HAP-1 (cell line): ENCODE results near the gene CCDC181.

Source experiments
- DNase-seq, 2 experiments: peaks; one replicate each; pipeline ENCODE4 v3.0.0-alpha.2; 2016 to 2020; ENCODE audit warnings: low spot score in 2 of 2
- H3K27me3 ChIP-seq: fragments of 250-450 bp; sonication (Bioruptor Pico); 2 replicates; pipeline ENCODE4 v1.5.1; 2020; ENCODE audit warnings: low read depth, mild to moderate bottlenecking, moderate library complexity
- H3K36me3 ChIP-seq: fragments of 250-450 bp; sonication (Bioruptor Pico); replicated peaks from 2 replicates; pipeline ENCODE4 v1.5.1; 2020; ENCODE audit warnings: mild to moderate bottlenecking
- H3K4me1 ChIP-seq: fragments of 250-450 bp; sonication (Bioruptor Pico); 2 replicates; pipeline ENCODE4 v1.5.1; 2020; ENCODE audit warnings: mild to moderate bottlenecking
- H3K4me3 ChIP-seq: fragments of 250-450 bp; sonication (Bioruptor Pico); 2 replicates; pipeline ENCODE4 v1.5.1; 2020; ENCODE audit warnings: mild to moderate bottlenecking, moderate library complexity
- H3K9me3 ChIP-seq: fragments of 250-450 bp; sonication (Bioruptor Pico); 2 replicates; pipeline ENCODE4 v1.5.1; 2020; ENCODE audit warnings: mild to moderate bottlenecking, moderate library complexity
- in situ Hi-C: fragments of 300-500 bp; cut with MboI; formaldehyde crosslinking; loops from 3 replicates; pipeline ENCODE4 v1.14.3; 2020; ENCODE audit warnings: low sequenced_read_pairs, inconsistent platforms, mixed read lengths

Gene CCDC181

DNA sequence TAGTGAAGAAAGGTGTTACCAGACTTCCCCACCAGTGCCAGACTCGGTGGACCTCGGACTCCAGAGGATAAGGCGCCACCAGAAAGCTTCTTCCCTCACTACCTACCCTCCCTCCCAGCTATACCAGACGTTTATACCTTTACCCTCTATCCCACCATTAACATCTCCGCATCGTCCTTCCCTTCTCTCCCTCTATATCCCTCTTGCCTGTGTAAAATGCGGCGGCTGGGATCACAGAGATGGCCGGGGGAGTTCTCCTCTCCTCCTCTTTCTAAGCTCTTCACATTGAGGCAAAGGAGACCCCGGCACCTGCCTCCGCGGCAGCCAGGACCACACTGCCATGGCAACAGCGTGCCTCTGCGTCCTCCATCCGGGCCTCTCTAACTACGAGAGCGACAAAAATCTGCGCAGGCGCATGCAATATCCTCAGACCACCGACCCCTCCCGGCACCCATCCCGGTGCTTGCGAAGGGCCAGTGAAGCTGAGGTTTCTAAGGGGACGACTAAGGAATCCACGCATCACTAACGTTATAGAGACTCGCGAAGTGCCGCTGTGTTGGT lies at the start of gene CCDC181:
TSS of gene CCDC181 (minus strand) at position 394 of the 561 bp plus-strand sequence. CDS start 2,547 bp downstream, outside the sequence.
- H3K4me3 ChIP-seq, result peak within 1 kb of the TSS; percentile 12; the same call in 1 of the 2 replicates
- peaks cover 22% of the 10 kb centered on the region for H3K27me3 ChIP-seq
- no peaks in the 10 kb centered on the region for H3K4me1 ChIP-seq
- in situ Hi-C loops, result no loop called here
- peak; percentile 39 to 73 for DNase-seq
- H3K36me3 ChIP-seq, result no peaks in the 10 kb centered on the region
- 0 out of 2 replicates have a peak, but pooled peaks cover under 1% of the 10 kb centered on the region for H3K9me3 ChIP-seq

DNA sequence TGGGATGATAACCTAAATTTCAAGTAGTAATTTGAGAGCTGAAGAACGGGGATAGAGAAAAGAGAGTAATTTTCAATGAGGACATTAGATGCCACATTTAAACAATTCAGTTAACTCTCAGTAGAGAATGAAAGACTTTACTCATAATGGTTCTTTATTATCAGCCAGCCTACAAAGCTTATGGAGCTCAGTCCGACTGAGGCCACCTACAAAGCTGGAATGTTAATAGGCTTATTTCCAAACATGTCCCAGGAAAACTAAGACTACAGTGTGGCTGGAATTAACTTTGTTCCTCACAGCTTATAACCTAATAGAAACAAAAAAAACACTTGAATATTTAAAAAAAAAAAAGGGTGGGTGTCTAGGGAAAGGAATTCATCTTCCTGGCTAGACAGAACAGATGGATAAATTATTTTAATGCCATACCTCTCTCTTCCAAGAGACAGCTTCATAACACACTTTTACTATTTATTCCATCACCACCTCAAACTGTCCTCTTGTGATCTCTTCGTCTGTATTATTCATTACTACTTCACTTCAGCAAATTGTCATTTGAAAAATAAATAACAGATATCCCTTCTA lies 48.6 kb upstream of the CCDC181 start:
- H3K36me3 ChIP-seq, result no peaks in the 10 kb centered on the region; the same call in 1 of the 2 replicates
- H3K4me1 ChIP-seq, result peaks cover 28% of the 10 kb centered on the region
- peak in 1 of 2 experiments; percentile 51 for DNase-seq
- no peaks in the 10 kb centered on the region for H3K27me3 ChIP-seq
- in situ Hi-C loops, result no loop called here
- no peak overlapping the region for H3K4me3 ChIP-seq
- H3K9me3 ChIP-seq, result no peaks in the 10 kb centered on the region

DNA sequence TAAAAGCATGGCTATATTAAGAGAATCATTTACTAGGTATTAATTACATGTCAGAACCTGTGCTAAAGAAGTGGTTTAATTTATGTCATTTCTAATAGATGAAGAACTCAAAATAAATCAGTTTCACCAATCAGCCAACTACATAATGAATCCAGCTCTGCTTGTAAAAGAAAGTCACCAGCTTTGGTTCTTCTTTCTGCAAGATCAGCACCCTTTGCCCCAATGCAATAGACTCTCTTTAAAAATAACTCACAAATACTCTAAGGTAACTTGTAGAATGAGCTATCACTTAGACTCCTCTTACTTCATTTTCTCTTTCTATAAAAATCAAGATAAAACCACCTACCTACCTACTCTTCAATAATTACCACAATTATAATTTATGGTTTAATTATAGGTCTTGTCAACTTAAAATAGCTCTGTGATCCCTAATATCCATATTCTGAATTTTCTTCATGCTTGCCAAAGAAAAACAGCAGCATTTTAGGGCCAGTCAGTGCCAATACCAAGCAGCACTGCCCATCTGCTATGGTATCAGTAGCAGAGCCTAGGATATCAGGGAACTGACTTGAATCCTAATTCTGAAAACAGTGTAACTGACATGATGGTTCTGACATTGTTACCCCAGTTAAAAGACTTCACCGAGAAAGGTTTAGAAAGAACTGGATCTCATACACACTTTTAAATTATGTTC lies 47.2 kb upstream of the CCDC181 start:
- Histone ChIP-seq H3K36me3 (no peaks in the 10 kb centered on the region; the same call in 1 of the 2 replicates), H3K4me3 (no peak overlapping the region), H3K4me1 (peaks cover 17% of the 10 kb centered on the region), H3K27me3 (no peaks in the 10 kb centered on the region), H3K9me3 (no peaks in the 10 kb centered on the region)
- DNase-seq, result no peak
- in situ Hi-C loops, result no loop called here

DNA sequence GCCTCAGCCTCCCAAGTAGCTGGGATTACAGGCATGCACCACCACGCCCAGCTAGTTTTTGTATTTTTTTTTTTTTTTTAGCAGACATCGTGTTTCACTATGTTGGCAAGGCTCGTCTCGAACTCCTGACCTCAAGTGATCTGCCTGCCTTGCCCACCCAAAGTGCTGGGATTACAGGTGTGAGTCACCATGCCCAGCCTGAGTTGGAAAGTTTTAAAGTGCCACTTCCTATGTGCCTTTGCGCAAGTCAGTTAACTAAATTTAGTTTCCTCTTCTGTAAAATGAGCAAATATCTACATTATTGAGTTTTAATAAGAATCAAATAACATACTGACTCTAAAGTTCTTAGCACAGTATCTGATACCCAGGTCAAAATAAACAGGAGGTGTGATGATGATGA lies 46.1 kb upstream of the CCDC181 start:
- H3K4me1 ChIP-seq, result peaks cover 11% of the 10 kb centered on the region
- DNase-seq, result no peak
- H3K4me3 ChIP-seq, result no peak overlapping the region
- H3K9me3 ChIP-seq, result no peaks in the 10 kb centered on the region
- no peaks in the 10 kb centered on the region for H3K27me3 ChIP-seq
- H3K36me3 ChIP-seq, result peaks cover 4% of the 10 kb centered on the region; the same call in 1 of the 2 replicates
- in situ Hi-C loops, result no loop called here

DNA sequence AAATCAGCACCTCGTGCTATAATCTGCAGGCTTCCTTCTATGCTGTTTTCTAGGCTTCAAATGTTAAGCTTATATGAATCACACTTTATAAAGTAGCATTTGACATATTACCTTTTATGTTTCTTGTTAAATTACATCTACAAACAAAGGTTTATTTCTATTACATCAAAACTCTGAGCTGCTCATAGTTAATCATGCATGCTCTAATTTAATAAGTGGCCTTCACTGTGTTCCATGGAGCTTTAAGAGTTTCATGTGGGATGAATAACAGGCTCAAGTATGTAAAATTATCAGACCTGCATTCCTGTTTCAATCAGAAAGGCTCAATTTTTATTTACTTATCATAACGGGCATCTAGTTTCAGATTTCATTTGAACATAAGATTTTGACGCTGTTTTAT lies 45.5 kb upstream of the CCDC181 start:
- DNase-seq, result no peak
- Histone ChIP-seq H3K9me3 (no peaks in the 10 kb centered on the region), H3K4me1 (peaks cover 11% of the 10 kb centered on the region), H3K36me3 (peaks cover 4% of the 10 kb centered on the region; the same call in 1 of the 2 replicates), H3K4me3 (no peak overlapping the region), H3K27me3 (no peaks in the 10 kb centered on the region)
- in situ Hi-C loops, result no loop called here

DNA sequence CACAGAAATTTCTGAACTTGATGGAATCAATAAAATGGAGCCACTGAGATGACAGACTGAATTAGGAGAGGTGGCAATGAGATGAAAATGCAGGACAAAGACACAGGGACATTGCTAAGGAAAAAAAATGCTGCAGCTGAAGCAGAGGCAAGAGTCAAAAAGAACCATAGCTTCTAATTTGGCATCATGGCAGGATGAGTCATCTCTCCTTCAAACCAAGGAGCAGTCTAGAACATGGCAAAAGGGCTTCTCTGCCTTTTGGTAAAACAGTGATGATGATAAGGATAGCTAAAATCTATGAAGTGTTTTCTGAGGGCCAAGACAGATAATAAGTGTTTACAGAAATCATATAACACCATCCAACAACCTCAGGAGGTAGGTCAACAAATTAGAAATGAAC lies 41.7 kb upstream of the CCDC181 start:
- H3K9me3 ChIP-seq, result no peaks in the 10 kb centered on the region
- in situ Hi-C loops, result no loop called here
- no peaks in the 10 kb centered on the region for H3K4me1 ChIP-seq
- H3K27me3 ChIP-seq, result no peaks in the 10 kb centered on the region
- H3K4me3 ChIP-seq, result no peak overlapping the region
- no peak for DNase-seq
- H3K36me3 ChIP-seq, result peaks cover 16% of the 10 kb centered on the region

DNA sequence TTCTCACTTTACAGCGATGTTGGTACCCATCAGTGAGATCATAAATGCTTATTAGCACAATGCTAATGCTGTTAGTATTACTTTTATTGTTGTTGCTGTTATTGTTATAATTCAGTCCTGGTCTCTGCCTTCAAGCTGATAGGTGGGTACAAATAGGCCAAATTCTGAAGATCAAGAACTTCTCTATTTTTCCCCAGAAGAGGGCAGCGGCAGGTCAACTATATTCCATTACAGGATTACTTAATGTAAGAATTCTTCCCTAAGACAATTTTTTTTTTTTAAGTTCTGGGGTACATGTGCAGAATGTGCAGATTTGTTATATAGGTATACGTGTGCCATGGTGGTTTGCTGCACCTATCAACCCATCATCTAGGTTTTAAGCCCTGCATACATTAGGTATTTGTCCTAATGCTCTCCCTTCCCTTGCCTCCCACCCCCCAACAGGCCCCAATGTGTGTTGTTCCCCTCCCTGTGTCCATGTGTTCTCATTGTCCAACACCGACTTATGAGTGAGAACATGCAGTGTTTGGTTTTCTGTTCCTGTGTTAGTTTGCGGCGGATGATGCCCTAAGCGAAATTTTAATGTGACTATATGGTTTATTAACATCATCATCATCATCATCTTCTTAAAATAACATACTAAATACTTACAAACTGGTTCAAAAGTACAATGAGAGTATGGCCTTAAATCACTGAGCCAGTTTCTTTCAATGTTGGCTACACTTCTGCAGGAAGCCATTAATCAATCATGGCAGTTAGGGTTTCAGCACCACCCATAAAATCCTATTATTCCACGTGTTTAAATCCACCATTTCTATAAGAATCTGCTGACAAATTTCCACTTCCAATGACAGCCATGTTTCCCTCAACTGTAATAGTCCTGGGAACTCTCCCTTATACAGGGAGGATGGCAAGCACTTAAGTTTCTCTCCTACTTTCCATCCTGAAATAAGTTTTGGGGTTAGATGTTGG lies 39.3 kb upstream of the CCDC181 start:
- H3K9me3 ChIP-seq, result no peaks in the 10 kb centered on the region
- H3K4me3 ChIP-seq, result no peak overlapping the region
- no peaks in the 10 kb centered on the region for H3K27me3 ChIP-seq
- peak in 1 of 2 experiments; percentile 46 for DNase-seq
- in situ Hi-C loops, result no loop called here
- no peaks in the 10 kb centered on the region for H3K4me1 ChIP-seq
- peaks cover 16% of the 10 kb centered on the region for H3K36me3 ChIP-seq

DNA sequence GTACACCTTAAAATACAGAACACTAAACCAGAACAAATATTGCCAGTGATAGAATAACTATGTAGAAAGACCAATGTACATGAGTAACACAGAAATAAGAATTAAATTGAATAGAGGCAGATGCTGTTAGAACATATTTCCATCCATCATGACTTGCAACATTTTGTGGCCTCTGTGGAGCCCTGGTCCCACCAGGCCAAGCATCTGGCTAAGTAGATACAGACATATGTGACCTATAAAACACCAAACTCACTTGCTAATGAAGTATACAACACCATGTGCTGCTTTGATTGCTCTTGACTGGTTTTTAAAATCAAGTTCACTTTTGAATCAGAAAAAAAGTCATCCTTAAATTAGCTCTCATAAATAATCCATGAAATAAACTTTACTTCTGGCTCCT lies 38.0 kb upstream of the CCDC181 start:
- DNase-seq, result no peak
- Histone ChIP-seq H3K27me3 (no peaks in the 10 kb centered on the region), H3K36me3 (peaks cover 16% of the 10 kb centered on the region), H3K4me3 (no peak overlapping the region), H3K4me1 (no peaks in the 10 kb centered on the region), H3K9me3 (no peaks in the 10 kb centered on the region)
- in situ Hi-C loops, result no loop called here

DNA sequence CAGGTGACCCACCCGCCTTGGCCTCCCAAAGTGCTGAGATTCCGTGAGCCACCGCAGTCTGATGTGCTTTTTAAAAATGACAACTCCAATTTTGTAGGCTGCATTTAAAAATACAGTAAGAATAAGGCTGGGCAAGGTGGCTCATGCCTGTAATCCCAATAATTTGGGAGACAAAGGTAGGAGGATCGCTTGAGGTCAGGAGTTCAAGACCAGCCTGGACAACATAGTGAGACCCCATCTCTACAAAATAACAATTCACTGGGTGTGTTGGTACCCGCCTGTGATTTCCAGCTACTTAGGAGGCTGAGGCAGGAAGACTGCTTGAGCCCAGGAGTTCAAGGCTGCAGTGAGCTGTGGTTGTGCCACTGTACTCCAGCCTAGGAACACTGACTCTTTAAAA lies 35.1 kb upstream of the CCDC181 start:
- Histone ChIP-seq H3K36me3 (peaks cover 11% of the 10 kb centered on the region), H3K9me3 (no peaks in the 10 kb centered on the region), H3K27me3 (no peaks in the 10 kb centered on the region), H3K4me3 (no peak overlapping the region), H3K4me1 (no peaks in the 10 kb centered on the region)
- DNase-seq, result no peak
- in situ Hi-C loops, result no loop called here

DNA sequence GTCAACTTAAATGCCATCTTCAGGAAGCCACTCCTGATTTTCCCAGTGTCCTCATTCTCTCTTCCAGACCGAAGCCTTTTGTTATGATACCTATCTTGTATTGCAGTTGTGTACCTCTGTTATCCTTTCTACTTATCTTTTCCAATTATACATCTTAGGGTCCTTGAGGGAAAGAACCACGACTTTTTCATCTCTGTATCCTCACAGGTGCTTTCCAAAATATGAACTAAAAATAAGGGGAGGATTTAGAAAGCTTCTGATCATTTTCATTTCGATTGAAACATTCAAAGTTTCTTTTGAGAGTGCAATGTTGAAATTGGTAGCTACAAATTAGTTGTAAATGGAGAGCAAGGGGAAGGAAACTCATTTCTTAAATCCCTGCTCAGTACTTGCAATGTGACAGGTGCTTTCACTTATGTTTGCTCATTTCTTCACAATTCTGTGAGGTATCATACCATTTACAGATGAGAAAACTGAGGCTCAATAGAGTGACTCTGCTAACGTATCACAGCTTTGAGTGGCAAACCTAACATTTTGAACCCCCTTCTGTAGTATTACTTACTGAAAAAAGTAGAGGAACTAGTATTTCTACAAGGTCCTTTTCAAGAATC lies 34.2 kb upstream of the CCDC181 start:
- in situ Hi-C loops, result no loop called here
- Histone ChIP-seq H3K27me3 (no peaks in the 10 kb centered on the region), H3K36me3 (peaks cover 4% of the 10 kb centered on the region; the same call in 1 of the 2 replicates), H3K4me3 (no peak overlapping the region), H3K9me3 (no peaks in the 10 kb centered on the region), H3K4me1 (no peaks in the 10 kb centered on the region)
- DNase-seq, result no peak

DNA sequence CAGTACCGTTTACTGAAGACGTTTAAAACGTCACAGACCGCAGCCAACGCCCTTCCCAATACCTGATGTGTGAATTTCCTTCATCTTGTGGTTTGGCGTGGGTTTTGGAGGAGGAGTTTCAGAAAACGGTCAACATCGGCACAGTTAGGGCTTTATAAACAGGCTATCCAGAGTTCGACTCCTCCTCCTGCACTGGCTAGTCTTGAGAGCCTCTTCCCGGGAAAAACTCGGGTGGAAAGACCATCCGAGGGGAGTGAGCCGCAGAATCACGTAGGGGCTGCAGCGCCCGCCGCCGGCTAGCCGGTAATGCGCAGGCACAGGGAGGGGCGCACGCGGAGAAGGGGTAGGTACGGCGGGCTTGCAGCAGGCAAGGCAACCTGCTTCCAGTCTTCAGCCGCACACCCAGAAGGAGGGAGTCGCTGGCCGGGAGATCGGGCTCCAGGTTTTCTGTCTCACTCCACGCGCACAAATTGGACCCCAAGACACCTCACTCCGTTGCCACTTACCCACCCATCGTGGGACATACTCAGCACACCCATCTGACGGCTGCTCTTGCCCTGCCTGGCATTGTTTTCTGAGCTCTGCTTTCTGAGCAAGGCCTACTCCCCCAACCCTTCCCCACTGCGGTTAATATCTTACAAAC lies 33.0 kb upstream of the CCDC181 start:
- in situ Hi-C loops, result no loop called here
- Histone ChIP-seq H3K27me3 (no peaks in the 10 kb centered on the region), H3K9me3 (no peaks in the 10 kb centered on the region), H3K36me3 (peaks cover under 1% of the 10 kb centered on the region; the same call in 1 of the 2 replicates), H3K4me1 (no peaks in the 10 kb centered on the region), H3K4me3 (no peak overlapping the region)
- DNase-seq, result no peak

DNA sequence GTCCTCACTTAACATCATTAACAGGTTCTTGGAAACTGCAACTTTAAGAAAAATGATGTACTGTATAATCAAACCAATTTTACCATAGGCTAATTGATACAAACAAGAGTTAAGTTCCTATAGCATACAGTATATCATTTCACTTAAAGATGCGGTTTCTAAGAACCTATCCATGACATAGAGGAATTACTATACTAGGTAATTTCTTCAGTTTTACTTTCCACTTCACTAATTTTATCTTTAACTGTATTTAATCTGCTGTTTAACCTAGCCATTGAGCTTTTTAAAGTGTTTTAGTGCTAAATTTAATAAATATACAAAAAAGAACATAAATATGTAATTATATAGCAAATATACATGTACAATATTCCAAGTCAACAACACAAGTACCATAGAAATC lies 30.2 kb upstream of the CCDC181 start:
- Histone ChIP-seq H3K4me1 (no peaks in the 10 kb centered on the region), H3K36me3 (no peaks in the 10 kb centered on the region), H3K9me3 (no peaks in the 10 kb centered on the region), H3K27me3 (no peaks in the 10 kb centered on the region), H3K4me3 (no peak overlapping the region)
- in situ Hi-C loops, result no loop called here
- no peak for DNase-seq

DNA sequence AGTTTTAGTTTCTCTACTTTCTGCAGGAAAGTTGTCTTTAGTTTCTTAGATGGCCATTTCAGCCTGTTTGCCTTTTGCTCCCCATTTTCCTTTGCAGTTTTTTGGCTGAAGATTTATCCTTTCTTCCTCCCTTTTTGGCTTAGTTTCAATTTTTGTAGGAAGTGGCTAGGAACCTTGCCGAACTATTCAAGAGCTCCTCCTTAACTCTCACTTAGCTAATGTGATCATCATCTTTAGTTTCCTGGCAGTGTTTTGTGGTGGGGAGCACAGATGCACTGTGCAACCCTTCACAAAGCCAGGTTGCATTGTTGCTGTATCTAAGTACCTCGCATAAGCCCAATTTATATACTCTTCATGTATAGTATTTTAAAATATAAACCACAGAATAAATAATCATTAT lies 28.8 kb upstream of the CCDC181 start:
- no peaks in the 10 kb centered on the region for H3K4me1 ChIP-seq
- DNase-seq, result no peak
- H3K36me3 ChIP-seq, result no peaks in the 10 kb centered on the region
- H3K4me3 ChIP-seq, result no peak overlapping the region
- H3K27me3 ChIP-seq, result no peaks in the 10 kb centered on the region
- in situ Hi-C loops, result no loop called here
- no peaks in the 10 kb centered on the region for H3K9me3 ChIP-seq
